ENCODE results near the gene TRIM9. TPM values are rescaled to one million over a fixed set of nuclear protein-coding genes. Genes with fewer than 3 reads are reported as not detected.

Gene TRIM9
- polyA plus RNA-seq, 1 experiment, result 0.06 TPM

DNA sequence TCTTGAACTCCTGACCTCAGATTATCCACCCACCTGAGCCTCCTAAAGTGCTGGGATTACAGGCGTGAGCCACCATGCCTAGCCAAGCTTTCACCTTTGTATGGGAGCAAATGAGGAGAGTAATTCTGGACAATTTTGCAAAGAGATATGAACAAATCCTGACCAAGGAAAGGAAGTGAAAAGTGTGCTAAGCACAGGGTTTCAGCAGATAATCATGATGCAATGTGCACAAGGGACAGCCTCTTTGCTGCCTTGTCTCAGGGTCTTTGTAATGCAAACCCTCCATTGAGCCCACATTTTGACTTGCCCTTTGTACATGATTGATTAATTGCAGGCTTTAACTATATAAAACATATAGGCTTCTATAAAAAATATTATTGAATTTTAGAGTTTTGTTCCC is 141.4 kb downstream of the TRIM9 start:
- ChIA-PET POLR2A (no interaction called here), CTCF (interaction anchor here (0.6 to 4.7 kb wide), 4 partner anchors 214 to 275 kb away, joined by 3 to 36 read pairs (median 4); no protein-coding TSS in a partner anchor)
- TF ChIP-seq, protein P1, sequence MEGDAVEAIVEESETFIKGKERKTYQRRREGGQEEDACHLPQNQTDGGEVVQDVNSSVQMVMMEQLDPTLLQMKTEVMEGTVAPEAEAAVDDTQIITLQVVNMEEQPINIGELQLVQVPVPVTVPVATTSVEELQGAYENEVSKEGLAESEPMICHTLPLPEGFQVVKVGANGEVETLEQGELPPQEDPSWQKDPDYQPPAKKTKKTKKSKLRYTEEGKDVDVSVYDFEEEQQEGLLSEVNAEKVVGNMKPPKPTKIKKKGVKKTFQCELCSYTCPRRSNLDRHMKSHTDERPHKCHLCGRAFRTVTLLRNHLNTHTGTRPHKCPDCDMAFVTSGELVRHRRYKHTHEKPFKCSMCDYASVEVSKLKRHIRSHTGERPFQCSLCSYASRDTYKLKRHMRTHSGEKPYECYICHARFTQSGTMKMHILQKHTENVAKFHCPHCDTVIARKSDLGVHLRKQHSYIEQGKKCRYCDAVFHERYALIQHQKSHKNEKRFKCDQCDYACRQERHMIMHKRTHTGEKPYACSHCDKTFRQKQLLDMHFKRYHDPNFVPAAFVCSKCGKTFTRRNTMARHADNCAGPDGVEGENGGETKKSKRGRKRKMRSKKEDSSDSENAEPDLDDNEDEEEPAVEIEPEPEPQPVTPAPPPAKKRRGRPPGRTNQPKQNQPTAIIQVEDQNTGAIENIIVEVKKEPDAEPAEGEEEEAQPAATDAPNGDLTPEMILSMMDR (IDR thresholded peaks at IDR 0.05; ENCODE audit: low read depth, low read length), result no peak

DNA sequence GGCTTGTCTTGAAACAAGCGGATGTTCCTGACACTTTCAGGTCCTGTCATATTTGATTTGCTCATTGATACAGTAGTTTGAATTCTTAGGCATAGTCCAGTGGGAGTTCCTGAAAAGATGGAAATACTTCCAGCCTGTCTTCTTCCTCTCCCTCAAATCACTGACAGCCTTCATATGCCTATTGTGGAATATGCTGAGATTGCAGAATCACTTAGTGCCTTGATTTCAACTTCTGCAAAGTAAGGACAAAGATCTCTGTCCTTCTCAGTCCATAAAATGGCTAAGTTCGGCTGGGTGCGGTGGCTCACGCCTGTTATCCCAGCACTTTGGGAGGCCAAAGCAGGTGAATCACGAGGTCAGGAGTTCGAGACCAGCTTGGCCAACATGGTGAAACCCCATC is 143.9 kb downstream of the TRIM9 start:
- DNase-seq (ENCODE audit: low read depth, low spot score), result no peak
- TF ChIP-seq, protein P1 (IDR thresholded peaks at IDR 0.05; ENCODE audit: low read depth, low read length), result no peak
- 0 out of 2 replicates have a peak, but pooled peaks cover 4% of the 10 kb centered on the region for H3K9me3 ChIP-seq (ENCODE audit: control insufficient read depth, insufficient read depth, low read length)
- ChIA-PET CTCF (no interaction called here), POLR2A (no interaction called here)
- H3K27me3 ChIP-seq (ENCODE audit: control insufficient read depth, insufficient read depth, low read length), result no peaks in the 10 kb centered on the region
- no peak overlapping the region for H3K27ac ChIP-seq (ENCODE audit: low read depth, low read length)
- no peak overlapping the region for H3K4me3 ChIP-seq (ENCODE audit: low read depth, low read length)

More for the DNA sequence above, 141.4 kb downstream of the TRIM9 start:
- DNase-seq (ENCODE audit: low read depth, low spot score), result no peak
- Histone ChIP-seq H3K27me3 (ENCODE audit: control insufficient read depth, insufficient read depth, low read length) (no peaks in the 10 kb centered on the region), H3K4me3 (ENCODE audit: low read depth, low read length) (no peak overlapping the region), H3K27ac (ENCODE audit: low read depth, low read length) (no peak overlapping the region), H3K9me3 (ENCODE audit: control insufficient read depth, insufficient read depth, low read length) (0 out of 2 replicates have a peak, but pooled peaks cover 4% of the 10 kb centered on the region)

DNA sequence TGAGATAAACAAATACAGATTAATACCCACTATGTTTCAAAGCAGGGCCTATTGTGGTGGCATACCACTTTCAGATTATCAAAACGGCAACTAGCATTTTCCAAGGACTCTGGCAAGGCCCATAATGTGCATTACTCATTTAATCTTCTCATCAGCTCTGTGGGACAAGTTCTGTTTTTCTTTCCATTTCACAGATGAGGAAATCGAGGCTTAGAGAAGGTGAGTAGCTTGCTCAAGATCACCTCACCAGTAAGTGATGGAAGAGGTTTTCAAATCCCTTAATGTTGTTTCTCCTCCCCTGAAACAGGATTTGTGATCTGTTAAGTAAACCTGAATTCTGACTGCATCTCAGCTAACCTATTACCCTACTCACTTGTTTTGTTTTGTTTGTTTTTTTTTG is 146.7 kb downstream of the TRIM9 start:
- no peak for DNase-seq (ENCODE audit: low read depth, low spot score)
- POLR2A ChIA-PET, result no interaction called here
- CTCF ChIA-PET, result no interaction called here
- Histone ChIP-seq H3K27me3 (ENCODE audit: control insufficient read depth, insufficient read depth, low read length) (no peaks in the 10 kb centered on the region), H3K27ac (ENCODE audit: low read depth, low read length) (no peak overlapping the region), H3K9me3 (ENCODE audit: control insufficient read depth, insufficient read depth, low read length) (0 out of 2 replicates have a peak, but pooled peaks cover 4% of the 10 kb centered on the region), H3K4me3 (ENCODE audit: low read depth, low read length) (no peak overlapping the region)
- TF ChIP-seq, protein P1 (IDR thresholded peaks at IDR 0.05; ENCODE audit: low read depth, low read length), result no peak

DNA sequence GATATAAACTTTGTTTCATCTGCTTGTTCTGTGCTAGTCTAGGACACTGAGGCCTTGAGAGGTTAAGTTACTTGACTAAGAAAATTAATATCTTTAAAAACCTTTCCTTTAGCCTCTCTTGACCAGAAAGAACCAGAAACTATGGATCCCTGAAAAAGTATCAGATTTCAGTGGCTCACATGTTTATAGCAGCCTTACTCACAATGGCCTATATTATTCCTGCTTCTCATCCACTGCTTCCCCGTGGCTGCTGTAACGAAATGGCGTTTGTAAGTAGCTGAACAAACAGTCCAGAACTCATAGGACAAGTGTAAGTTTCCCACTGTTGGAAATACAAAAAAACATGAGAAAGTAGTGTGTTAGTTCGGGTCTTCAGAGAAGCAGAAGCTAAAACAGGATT is 147.5 kb downstream of the TRIM9 start:
- ChIA-PET POLR2A (no interaction called here), CTCF (no interaction called here)
- Histone ChIP-seq H3K9me3 (ENCODE audit: control insufficient read depth, insufficient read depth, low read length) (0 out of 2 replicates have a peak, but pooled peaks cover 4% of the 10 kb centered on the region), H3K4me3 (ENCODE audit: low read depth, low read length) (no peak overlapping the region), H3K27ac (ENCODE audit: low read depth, low read length) (no peak overlapping the region), H3K27me3 (ENCODE audit: control insufficient read depth, insufficient read depth, low read length) (no peaks in the 10 kb centered on the region)
- DNase-seq (ENCODE audit: low read depth, low spot score), result no peak
- TF ChIP-seq, protein P1 (IDR thresholded peaks at IDR 0.05; ENCODE audit: low read depth, low read length), result no peak

DNA sequence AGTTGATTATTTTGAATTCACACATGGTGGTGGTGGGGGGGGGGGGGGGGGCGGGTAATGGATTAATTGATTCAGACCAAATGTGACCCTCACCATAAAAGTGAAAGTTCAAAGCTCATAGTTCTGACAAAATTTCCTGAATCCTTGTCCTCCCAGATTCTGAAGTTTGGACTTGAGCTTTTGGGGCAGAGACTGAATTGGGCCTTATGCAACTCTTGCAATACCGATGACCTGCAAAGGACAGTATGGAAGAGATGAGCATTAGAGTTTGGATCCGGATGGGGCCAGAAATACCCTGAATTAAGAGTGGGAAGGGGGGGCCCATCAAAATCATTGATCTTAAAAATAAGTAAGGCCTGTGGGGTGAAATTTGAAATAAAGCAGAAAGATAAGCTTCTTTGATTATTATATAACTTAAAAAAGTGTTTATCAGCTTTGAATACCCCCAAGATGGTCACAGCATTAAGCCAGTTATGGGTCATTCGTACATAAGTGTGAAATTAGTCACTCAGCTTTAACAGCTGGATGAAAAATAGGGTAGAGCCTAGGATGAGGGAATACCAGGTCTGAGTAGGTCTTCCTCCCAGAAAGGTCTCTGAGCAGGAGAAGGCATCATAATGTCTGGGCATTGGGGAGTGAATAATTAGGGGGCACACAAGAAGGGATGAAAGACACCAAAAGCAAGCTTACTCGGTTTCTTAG is 148.5 kb downstream of the TRIM9 start:
- no peak for DNase-seq (ENCODE audit: low read depth, low spot score)
- ChIA-PET CTCF (interaction anchor here (0.9 to 1.6 kb wide), 2 partner anchors 9 to 18 kb away, joined by 3 to 9 read pairs; no protein-coding TSS in a partner anchor), POLR2A (no interaction called here)
- Histone ChIP-seq H3K27ac (ENCODE audit: low read depth, low read length) (no peak overlapping the region), H3K27me3 (ENCODE audit: control insufficient read depth, insufficient read depth, low read length) (no peaks in the 10 kb centered on the region), H3K4me3 (ENCODE audit: low read depth, low read length) (no peak overlapping the region), H3K9me3 (ENCODE audit: control insufficient read depth, insufficient read depth, low read length) (0 out of 2 replicates have a peak, but pooled peaks cover 4% of the 10 kb centered on the region)
- TF ChIP-seq, protein P1 (IDR thresholded peaks at IDR 0.05; ENCODE audit: low read depth, low read length), result no peak

Data from AG04450 (cell line).